Gastrocnemius medialis (tissue), 4 donors: ENCODE results near the gene KIAA0040.

Experiments
- CTCF ChIP-seq, 5 experiments: fragments of 450-650 bp in 3 of 5; fragments of 200-600 bp in 2 of 5; sonication (generic) in 2 of 5; IDR thresholded peaks in 4 of 5; conservative IDR thresholded peaks in 1 of 5; 1 replicate in 4 of 5; 2 replicates in 1 of 5; pipeline ENCODE4 v1.5.1; 2016 to 2019; ENCODE audit warnings: antibody characterized with exemption in 5 of 5, mild to moderate bottlenecking in 3 of 5, moderate library complexity in 3 of 5
- POLR2A ChIP-seq, 2 donors: fragments of 450-650 bp; IDR thresholded peaks; one replicate each; pipeline ENCODE4 v1.6.1; 2017; ENCODE audit warnings: antibody characterized with exemption in 2 of 2, mild to moderate bottlenecking in 2 of 2, moderate library complexity in 2 of 2

DNA sequence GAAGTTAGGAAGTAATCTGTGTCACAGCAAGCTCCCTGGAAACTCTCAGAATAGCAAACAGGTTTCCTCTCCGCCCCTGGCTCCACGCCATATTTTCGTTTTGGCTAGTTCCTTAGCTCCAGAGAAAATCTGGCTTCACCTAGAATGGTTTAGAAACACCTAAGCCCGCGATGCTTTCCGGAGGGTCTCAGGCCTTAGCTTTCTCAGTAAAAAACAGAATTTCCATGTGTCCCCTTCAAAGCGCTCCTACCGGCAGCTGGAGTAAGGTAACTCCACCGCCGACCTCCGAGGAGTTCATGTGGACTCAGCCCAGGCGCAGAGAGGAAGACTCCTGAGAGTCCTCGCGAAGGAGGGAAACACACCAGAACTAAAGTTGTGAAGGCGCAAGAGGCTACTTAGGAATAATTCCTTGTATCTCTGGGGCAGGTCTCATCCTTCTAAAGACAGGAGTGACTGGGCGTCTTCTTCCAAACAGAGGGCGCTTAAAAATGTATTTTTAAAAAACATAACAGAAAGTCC, 406 bp downstream of the KIAA0040 start:
- TF ChIP-seq CTCF (IDR thresholded peaks at IDR 0.05 in 4 of 5, conservative IDR thresholded peaks at IDR 0.05 in 1 of 5) (peak in 1 of 5 experiments; percentile 13), POLR2A (IDR thresholded peaks at IDR 0.05) (no peak)
